Lower leg skin (tissue), 4 donors: ENCODE data around the gene SERPIND1. TPM values are rescaled to one million over a fixed set of nuclear protein-coding genes. Genes with fewer than 3 reads are reported as not detected.
A peak's percentile ranks its signal among the peaks of the same experiment; 100 is the strongest.

ENCODE experiments used
- DNase-seq, 2 donors: peaks; one replicate each; pipeline ENCODE4 v3.0.0-alpha.2; 2019; ENCODE audit warnings: low spot score in 2 of 2
- H3K4me3 ChIP-seq: fragments of 200-600 bp; sonication (generic); 2 replicates; pipeline ENCODE4 v1.5.1; 2017; ENCODE audit warnings: mild to moderate bottlenecking, low read depth; ENCODE audit not compliant: poor library complexity, severe bottlenecking
- POLR2A ChIP-seq, 2 donors: fragments of 450-650 bp; IDR thresholded peaks; one replicate each; pipeline ENCODE4 v1.6.1; 2016 to 2017; ENCODE audit warnings: antibody characterized with exemption in 2 of 2, mild to moderate bottlenecking in 1 of 2, moderate library complexity in 1 of 2
- WGBS, 2 donors: methylation state at CpG; one replicate each; pipeline ENCODE4 v1.1.5; 2018; 5-methylcytosine and 5-hydroxymethylcytosine counted together
- intact Hi-C: fragments of 100-400 bp; cut with DNase I; formaldehyde crosslinking; loops from one replicate; pipeline ENCODE4 v1.15.0; 2023; ENCODE audit warnings: low total_unique reads
- total RNA-seq, 4 donors: library from RNA; depleted of rRNA; stranded (reverse); fragments of >200 nt; gene quantifications; one replicate each; pipeline ENCODE4 v1.1.0, GENCODE V29; 2016
- TF ChIP-seq, protein P1 (sequence below), 3 donors: fragments of 450-650 bp; IDR thresholded peaks; one replicate each; pipeline ENCODE4 v1.5.1; 2016; ENCODE audit warnings: antibody characterized with exemption in 3 of 3, mild to moderate bottlenecking in 3 of 3, moderate library complexity in 2 of 3

SERPIND1 gene
- total RNA-seq, 4 donors from 2014 or later, result not detected

DNA sequence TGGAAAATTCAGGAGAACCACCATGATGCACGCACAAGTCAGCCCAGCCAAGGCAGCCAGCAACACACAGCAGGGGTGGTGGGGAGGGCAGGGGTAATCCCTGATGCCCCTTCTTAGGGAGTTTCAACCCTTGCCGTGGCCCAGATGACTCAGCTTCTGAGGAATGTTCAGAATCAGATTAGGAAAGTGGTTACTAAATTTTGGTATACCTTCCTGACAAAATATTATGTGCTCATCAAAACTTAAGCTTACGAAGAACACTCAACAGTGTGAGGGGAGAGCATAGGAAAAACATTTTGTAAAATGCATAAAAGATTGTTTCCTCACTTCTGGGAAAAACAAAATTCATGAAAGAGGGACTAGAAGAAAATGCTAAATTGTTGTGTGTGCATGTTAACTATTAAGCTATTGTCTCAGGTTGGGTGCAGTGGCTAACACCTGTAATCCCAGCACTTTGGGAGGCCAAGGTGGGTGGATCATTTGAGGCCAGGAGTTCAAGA lies 32.1 kb downstream of the SERPIND1 start:
- no peak for TF ChIP-seq POLR2A (IDR thresholded peaks at IDR 0.05)
- TF ChIP-seq, protein P1, sequence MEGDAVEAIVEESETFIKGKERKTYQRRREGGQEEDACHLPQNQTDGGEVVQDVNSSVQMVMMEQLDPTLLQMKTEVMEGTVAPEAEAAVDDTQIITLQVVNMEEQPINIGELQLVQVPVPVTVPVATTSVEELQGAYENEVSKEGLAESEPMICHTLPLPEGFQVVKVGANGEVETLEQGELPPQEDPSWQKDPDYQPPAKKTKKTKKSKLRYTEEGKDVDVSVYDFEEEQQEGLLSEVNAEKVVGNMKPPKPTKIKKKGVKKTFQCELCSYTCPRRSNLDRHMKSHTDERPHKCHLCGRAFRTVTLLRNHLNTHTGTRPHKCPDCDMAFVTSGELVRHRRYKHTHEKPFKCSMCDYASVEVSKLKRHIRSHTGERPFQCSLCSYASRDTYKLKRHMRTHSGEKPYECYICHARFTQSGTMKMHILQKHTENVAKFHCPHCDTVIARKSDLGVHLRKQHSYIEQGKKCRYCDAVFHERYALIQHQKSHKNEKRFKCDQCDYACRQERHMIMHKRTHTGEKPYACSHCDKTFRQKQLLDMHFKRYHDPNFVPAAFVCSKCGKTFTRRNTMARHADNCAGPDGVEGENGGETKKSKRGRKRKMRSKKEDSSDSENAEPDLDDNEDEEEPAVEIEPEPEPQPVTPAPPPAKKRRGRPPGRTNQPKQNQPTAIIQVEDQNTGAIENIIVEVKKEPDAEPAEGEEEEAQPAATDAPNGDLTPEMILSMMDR (IDR thresholded peaks at IDR 0.05), result no peak
- peak in 1 of 2 donors; percentile 26 for DNase-seq

DNA sequence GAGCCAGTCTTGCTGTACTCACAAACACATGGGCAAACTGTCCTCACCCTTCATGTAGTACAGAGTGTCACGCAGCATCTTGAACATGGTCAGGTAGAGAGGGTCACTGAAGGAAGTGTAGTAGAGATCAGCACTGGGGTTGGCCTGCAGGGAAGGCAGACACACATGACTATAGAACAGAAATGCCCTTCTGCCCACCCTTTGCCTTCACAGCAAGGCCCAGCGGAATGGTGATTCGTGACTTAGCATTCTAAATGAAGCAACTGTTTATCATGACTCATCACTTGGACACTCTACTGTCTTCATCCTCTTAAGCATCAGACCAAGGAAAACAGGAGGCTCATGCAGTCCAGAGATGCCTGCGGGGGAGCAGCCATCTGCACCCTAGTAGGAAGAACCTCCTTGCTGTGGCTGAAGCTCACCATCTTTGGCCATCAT lies 33.4 kb downstream of the SERPIND1 start:
- 83% methylated on average over 4 of the region's 4 CpGs for WGBS, 2 donors
- TF ChIP-seq, protein P1 (IDR thresholded peaks at IDR 0.05), result no peak
- TF ChIP-seq POLR2A (IDR thresholded peaks at IDR 0.05), result no peak
- peak in 1 of 2 donors; percentile 29 for DNase-seq
- H3K4me3 ChIP-seq, result no peak overlapping the region
- intact Hi-C loops, result no loop called here

More for the DNA sequence above, 32.1 kb downstream of the SERPIND1 start:
- intact Hi-C loops, result no loop called here
- no peak overlapping the region for H3K4me3 ChIP-seq
- WGBS, 2 donors, result 77 to 81% methylated on average over 3 of the region's 3 CpGs

DNA sequence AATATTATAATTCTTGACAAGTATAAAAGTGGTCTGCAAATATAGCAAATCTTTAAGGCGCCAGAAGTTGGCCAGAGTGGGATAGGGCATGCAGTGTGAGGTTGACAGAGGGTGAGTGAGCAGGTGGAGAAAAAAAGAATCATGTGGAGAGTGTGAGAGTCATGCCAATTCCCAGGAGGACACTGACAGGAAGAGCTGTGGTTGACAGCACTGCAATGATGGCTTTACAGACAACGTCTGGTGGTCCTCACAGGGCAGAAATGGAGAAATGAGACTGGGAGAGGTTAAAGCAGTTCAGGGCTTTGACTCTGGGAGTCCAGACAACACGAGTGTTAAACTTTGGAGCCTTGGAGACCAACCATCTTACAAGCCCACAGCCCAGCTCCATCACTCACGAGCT lies 34.9 kb downstream of the SERPIND1 start:
- intact Hi-C loops, result no loop called here
- 81 to 83% methylated on average over 4 of the region's 4 CpGs for WGBS, 2 donors
- no peak for TF ChIP-seq POLR2A (IDR thresholded peaks at IDR 0.05)
- TF ChIP-seq, protein P1 (IDR thresholded peaks at IDR 0.05), result no peak
- no peak overlapping the region for H3K4me3 ChIP-seq
- DNase-seq, result no peak

DNA sequence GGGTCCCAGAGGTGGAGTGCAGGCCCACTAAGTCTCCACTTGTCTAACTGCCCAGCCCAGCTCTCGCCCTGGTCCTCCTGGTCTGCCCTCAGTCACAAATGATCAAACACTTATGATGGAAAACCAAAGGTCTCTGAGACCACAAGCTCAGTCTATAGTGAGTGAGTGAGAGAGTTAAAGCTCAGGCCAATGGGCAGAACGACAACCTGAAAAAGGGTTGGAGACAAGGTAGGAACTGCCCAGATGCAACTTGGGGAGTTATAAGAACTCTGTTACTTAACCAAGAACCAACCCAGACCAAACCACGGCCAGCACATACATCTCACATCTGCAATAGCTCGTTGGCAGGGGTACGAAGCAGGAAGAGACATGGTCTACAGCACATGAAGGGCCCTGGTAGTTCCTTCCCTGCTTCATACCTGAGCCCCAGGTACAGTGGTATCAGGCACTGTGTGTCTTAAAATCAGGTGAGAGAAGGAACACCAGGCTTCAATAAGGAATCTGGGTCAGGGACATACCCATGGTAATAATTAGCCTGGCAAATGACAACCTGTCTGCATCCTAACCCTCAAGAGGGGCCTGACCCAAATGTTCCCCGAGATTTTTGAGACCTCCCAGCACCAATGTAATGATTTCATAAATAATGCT lies 35.7 kb downstream of the SERPIND1 start:
- TF ChIP-seq, protein P1 (IDR thresholded peaks at IDR 0.05), result no peak
- no peak for TF ChIP-seq POLR2A (IDR thresholded peaks at IDR 0.05)
- DNase-seq, result no peak
- intact Hi-C loops, result no loop called here
- WGBS, 2 donors, result 92% methylated on average over 6 of the region's 6 CpGs
- no peak overlapping the region for H3K4me3 ChIP-seq

DNA sequence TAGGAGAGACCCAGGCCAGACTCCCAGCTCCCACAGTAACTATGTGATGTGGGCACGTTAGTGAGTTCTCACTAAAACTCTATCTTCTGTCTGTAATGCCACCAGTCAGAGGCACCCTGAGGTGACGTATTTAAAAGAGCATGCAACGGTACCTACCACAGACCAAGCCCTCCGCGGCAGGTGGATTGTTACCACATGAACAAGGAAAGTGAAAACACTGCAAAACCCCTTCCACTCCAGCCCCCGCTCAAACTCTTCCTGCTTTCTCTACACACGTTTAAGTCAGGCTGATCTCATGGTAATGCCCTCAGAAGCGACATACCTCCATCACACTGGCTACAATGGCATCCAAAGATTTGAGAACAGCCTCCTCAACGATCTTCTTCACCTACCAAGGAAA lies 36.7 kb downstream of the SERPIND1 start:
- TF ChIP-seq, protein P1 (IDR thresholded peaks at IDR 0.05), result no peak
- TF ChIP-seq POLR2A (IDR thresholded peaks at IDR 0.05), result no peak
- peak in 1 of 2 donors; percentile 49 for DNase-seq
- WGBS, 2 donors, result 85 to 94% methylated on average over 9 of the region's 9 CpGs
- intact Hi-C loops, result no loop called here
- H3K4me3 ChIP-seq, result no peak overlapping the region
